NCI-H2171 treated with DMSO at 0.1 percent for 48 hours (cell line): Measurements from ENCODE around the gene RDH11.
"Not testable (repeated sequence)": the region's sequence is repeated elsewhere in the genome, so short reads cannot be mapped to it uniquely, and the experiment has no call there.

Source experiments
- DNase-seq: peaks from one replicate; lab custom pipeline; 2025; lab: John Stamatoyannopoulos, UW

Gene RDH11

GRCh38 chr14:67695394-67695949 lies at the start of gene RDH11:
RDH11 (minus strand) TSS chr14:67695764; CDS start chr14:67695703, 61 bp downstream.
- DNase-seq = peak; percentile 97

DNA sequence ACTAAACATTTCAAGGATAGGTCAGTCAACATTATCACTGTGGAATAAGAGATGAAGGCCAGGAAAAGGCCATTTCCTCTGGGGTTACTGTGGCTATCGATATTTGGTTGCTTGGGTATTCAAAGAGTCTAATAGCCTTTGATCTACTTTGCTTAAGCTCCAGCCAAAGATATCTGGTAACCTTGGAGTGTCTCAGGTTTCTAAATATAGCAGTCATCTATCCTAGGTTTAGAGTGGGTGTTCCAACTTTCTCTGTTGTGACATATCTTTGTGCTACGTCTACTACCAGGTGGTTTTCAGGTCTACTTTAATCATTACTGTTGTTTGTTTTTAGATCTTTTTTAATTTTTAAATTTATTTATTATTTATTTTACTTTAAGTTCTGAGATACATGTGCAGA lies 48.5 kb upstream of the RDH11 start:
- no peak for DNase-seq

GRCh38 chr14:67738740-67739504 lies 43.4 kb upstream of the RDH11 start:
- peak; percentile 10 for DNase-seq

- no peak for DNase-seq
Measured at GRCh38 chr14:67736771-67737170, 41.2 kb upstream of the RDH11 start.

DNA sequence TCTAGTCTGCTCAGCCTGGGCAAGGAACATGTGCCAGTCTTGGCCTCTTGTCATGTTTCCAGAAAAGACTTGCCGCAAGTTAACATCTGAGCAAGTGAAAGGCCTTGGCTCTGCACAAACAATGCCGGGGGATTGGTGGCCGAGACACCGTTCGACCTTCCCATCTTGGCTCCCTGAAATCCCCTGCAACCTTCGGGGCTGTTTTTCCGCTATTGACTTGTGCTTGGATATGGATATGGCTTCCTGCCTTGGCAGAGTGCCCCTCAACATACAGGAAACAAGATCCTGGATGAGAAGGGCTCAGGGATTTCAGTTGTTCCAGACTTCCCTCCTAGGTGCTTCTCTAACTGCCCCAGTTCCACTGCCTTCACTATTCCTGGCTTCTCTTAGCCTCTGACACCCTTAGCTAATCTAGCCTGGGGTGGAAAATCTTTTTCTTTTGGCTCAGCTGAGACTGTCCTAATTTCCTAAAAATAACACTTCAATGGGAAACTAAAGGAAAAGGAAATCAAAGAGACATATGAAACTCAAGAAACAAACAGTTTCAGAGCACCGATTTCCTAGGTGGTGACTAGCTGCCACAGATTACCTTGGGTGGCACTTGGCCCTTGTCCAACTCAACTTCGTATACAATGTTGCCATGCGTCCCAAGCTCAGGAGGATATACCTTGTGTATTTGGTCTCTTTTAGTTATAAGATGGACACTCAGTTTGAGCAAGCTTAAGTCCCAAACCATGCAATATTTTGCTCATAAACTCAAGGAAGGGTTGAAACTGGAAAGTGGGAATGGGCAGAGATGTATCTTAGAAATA lies 40.0 kb upstream of the RDH11 start:
- no peak for DNase-seq

GRCh38 chr14:67734675-67735074 lies 39.1 kb upstream of the RDH11 start:
- no peak for DNase-seq

DNA sequence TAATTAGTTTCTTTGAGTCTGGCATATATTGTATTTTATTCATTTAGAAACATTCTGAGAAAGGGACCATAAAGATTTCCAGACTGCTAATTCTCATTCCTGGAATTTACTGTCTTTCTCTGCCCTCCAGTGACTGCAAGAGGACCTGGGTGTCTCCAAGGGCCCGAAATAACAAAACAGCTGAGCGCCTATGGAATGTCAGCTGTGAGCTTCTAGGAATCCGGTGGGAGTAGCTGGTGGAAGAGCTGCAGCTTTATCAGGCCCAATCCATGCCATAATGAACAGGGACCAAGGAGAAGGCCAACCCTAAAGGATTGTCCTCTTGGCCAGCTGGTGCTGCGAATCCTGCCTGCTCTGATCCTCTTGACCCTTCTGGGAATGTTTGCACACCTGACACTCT lies 38.1 kb upstream of the RDH11 start:
- DNase-seq = no peak

- DNase-seq = no peak
Measured at GRCh38 chr14:67729072-67729885, 33.7 kb upstream of the RDH11 start.

DNA sequence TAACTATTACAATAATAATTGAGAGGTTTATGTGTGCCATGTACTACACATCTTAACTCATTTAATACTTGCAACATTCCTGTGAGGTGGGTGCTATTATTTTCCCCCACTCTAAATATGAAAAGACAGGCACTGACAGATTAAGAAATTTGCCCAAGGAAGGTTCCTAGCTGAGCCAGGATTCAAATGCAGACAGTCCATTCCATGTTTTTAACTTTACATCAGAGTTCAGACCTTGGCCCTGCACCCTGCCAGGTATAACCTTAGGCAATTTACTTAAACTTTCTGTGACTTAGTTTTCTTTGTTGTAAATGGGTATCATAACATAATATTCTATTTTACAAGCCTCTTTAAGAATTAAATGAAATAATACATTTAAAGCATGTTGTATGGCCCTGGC lies 32.7 kb upstream of the RDH11 start:
- DNase-seq = no peak

- DNase-seq = no peak
Measured at GRCh38 chr14:67727361-67727760, 31.8 kb upstream of the RDH11 start.

GRCh38 chr14:67725171-67725570 lies 29.6 kb upstream of the RDH11 start:
- no peak for DNase-seq

- peak; percentile 11 for DNase-seq
Measured at GRCh38 chr14:67722293-67722692, 26.7 kb upstream of the RDH11 start.

DNA sequence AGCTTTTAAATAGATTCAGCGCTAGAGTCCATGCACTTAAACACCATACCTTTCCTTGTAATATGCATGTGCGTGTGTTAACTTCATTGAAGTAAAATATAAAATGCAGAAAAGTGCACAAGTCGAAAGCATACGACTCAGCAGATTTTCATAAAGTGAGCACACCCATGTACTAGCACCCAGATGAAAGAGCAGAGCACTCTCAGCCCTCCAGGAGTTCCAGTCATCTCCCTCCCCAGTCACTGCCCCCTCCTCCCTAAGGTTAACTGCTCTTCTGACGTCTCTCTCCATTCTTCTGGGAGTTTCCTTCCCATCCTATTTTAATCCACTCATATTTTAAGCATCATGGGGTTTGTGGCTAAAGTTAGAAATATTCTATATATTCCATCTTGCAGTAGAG lies 26.3 kb upstream of the RDH11 start:
- no peak for DNase-seq

DNA sequence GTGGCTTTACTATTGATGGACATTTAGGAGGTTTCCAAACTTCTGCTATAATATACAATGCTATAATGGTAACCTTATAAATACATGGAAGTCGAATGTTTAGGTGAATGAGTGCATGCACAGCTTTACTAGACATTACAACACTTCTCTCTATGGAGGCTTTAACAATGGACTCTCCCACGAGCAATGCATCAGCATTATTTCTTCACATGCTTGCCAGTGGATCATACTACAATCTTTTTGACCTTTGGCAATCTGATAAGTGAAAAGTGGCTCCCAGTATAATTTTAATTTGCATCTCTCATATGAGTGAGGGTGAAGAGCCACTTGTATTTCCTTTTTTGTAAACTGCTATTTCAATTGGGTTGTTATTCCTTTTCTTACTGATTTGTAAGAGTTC lies 24.3 kb upstream of the RDH11 start:
- no peak for DNase-seq

DNA sequence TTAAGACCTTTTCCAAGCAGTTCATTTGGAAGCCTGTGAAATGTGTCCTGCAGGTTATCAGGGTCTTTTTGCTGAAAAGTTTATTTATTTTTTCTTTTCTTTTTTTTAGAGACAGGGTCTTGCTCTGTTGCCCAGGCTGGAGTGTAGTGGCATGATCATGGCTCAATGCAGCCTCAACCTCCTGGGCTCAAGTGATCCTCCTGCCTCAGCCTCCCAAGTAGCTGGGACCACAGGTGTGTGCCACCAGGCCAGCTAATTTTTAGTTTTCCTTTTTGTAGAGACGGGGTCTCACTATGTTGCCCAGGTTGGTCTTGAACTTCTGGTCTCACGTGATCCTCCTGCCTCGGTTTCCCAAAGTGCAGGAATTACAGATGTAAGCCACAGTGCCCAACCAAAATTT lies 23.8 kb upstream of the RDH11 start:
- not testable (repeated sequence) for DNase-seq

- DNase-seq = no peak
Measured at GRCh38 chr14:67718265-67718664, 22.7 kb upstream of the RDH11 start.

DNA sequence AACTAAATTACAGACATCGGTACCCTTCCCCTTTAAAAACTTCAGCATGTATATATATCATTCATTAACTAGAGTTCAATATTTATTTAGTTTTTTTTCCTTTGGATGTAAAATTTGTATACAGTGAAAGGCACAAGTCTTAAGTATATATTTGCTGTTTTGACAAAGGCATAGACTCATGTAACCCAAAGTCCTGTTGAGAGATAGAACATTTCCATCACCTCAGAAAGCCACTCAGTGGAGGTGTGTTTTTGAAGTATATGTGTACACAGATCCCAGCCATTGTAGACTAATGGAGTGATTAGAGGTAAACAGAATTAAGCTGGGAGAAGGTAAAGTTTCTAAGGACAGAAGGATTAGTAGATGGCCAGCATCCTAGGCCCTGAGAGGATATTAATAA lies 21.5 kb upstream of the RDH11 start:
- DNase-seq = no peak

GRCh38 chr14:67710209-67710608 lies 14.6 kb upstream of the RDH11 start:
- DNase-seq = peak; percentile 35

GRCh38 chr14:67709796-67710195 lies 14.2 kb upstream of the RDH11 start:
- DNase-seq = not testable (repeated sequence)

DNA sequence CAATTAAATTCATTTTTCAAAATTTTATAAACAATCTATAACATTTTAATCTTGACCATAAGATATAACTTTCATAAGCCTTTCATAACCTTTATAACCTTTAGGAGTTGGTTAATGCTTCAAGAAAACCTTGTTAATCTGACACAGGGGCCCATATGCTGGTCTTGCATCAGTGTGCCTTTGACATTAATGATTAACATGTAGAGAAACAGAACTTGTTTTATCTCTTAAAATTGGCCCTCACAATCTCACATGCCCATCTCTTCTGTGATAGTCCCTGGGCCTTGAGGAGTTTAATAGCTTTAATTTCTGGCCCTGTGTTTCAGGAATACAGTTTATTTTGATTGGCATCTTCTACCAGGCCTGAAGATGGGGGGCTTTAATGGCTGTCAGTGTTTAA lies 13.8 kb upstream of the RDH11 start:
- DNase-seq = not testable (repeated sequence)

GRCh38 chr14:67705211-67705610 lies 9.6 kb upstream of the RDH11 start:
- no peak for DNase-seq

GRCh38 chr14:67704484-67705089 lies 9.0 kb upstream of the RDH11 start:
- peak; percentile 84 for DNase-seq
